Neural progenitor cell (in vitro differentiated cells): ENCODE data around the gene SURF4.

Source experiments
- CTCF ChIP-seq: fragments of 200-600 bp; sonication (generic); IDR thresholded peaks from 2 replicates; pipeline ENCODE4 v1.5.1; 2017; ENCODE audit warnings: antibody characterized with exemption, mild to moderate bottlenecking
- EZH2 ChIP-seq: fragments of 200-600 bp; sonication (generic); IDR thresholded peaks from 2 replicates; pipeline ENCODE4 v1.6.1; 2017; ENCODE audit warnings: antibody characterized with exemption, mild to moderate bottlenecking, moderate library complexity

GRCh38 chr9:133390713-133391112, 14.9 kb upstream of the SURF4 start:
- TF ChIP-seq CTCF (no peak), EZH2 (no peak)
